NCI-H1092 treated with DMSO at 0.1 percent for 48 hours (cell line): ENCODE data around the gene HLF.

ENCODE experiments used
- DNase-seq: peaks from one replicate; lab custom pipeline; 2025; lab: John Stamatoyannopoulos, UW

The HLF gene

GRCh38 chr17:55290492-55291113 lies 25.8 kb downstream of the HLF start:
- no peak for DNase-seq

DNA sequence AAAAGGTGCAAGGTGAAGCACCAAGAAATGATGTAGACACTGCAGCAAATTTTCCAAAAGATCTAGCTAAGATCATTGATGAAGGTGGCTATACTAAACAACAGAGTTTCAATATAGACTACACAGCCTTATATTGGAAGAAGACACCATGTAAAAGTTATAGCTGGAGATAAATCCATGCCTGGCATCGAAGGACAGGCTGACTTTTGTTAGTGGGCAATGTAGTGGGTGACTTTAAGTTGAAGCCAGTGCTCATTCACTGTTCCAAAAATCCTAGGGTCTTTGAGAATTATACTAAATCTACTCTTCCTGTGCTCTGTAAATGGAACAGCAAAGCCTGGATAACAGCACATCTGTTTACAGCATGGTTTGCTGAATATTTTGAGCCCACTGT lies 26.4 kb downstream of the HLF start:
- DNase-seq, result no peak

DNA sequence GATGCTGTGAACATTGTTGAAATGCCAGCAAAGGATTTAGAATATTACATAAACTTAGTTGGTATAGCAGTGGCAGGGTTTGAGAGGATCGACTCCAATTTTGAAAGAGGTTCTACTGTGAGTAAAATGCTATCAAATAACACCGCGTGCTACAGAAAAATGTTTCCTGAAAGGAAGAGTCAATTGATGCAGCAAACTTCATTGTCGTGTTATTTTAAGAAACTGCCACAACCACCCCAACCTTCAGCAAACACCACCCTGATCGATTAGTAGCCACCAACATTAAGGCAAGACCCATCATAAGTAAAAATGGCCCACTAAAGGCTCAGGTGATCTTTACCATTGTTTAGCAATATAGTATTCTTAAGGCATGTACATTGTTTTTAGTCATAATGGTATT lies 27.3 kb downstream of the HLF start:
- no peak for DNase-seq

- no peak for DNase-seq
Observed at GRCh38 chr17:55294042-55294751, 29.4 kb downstream of the HLF start.

- peak; percentile 59 for DNase-seq
Observed at GRCh38 chr17:55295411-55296170, 30.8 kb downstream of the HLF start.

DNA sequence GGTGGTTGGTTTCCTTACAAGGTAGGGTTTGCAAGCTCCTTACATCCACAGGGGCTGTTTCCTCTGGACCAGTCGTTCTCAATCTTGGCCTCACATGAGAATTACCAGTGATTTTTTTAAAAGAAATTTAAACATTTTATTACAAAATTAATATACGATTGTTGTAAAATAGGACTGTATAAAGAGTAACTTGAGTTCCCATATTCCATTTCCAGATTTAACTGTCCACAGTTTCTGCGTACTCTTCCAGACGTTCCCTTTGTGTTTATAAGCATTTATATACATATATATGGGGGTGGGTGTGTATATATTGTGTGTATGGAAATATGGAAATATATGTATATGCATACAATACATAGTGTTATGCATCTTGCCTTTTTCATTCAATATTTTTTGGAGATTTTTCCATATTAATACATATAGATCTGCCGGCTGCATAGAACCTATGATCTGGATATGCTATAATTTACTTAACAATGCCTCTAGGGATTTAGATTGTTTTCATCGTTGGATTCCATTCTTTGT lies 31.5 kb downstream of the HLF start:
- no peak for DNase-seq

GRCh38 chr17:55296699-55297098 lies 31.9 kb downstream of the HLF start:
- no peak for DNase-seq

DNA sequence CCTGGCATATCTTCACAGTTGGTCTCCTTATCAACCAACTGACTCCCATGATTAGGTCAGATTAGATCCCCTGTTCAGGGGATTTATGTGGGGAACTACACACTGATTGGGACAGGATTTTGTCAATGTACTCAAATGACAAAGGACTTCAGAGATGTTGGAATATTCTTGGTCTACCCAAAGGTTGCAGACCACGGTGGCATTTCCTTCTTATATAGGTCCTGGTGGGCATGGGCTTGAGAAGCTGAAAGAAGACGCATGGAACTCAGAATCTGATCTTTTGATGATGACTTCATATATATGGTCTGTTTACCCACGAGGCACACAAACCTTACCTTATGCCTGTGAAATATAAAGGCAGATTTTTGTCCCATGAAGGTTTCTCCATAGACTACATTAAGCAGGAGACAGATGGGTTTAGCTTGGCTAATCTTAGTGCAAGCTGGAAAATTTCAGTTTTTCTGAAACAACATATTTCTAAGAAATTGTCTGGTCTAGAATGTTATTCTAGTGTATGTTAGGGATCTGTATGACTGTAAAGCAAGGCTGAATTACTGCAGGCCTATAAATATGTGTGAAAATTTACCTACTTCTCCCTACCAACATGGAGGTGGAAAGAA lies 33.5 kb downstream of the HLF start:
- no peak for DNase-seq

DNA sequence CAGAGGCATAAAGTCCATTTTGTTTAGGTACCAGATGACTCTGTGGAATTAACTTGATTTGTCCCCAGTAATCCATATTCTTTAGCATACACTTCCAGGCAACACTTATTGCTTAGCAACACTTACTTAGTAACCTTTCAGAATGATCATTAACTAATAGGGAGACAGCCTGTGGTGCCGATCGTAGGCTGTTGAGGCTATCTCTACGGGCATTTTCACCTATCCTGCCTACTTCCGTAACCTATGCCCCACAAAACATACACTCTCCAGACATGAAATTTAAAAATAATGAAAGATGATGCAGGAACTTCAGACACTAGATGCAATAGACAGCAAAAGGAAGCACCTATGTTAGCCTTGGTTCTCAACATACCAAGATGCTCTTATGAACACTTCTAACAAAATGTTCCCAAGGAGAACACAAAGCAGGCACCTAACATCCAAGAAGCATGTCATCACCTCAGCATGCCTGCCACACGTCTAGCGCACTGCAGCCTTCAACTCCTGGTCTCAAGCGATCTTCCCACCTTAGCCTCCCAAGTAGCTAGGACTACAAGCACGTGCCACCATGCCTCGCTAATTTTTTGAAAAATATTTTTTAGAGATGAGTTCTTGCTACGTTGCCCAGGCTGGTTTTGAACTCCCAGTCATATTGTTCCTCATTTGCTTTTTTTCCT lies 34.5 kb downstream of the HLF start:
- DNase-seq, result no peak

- DNase-seq, result no peak
Observed at GRCh38 chr17:55299890-55300289, 35.1 kb downstream of the HLF start.

- DNase-seq, result no peak
Observed at GRCh38 chr17:55300479-55301290, 35.9 kb downstream of the HLF start.

DNA sequence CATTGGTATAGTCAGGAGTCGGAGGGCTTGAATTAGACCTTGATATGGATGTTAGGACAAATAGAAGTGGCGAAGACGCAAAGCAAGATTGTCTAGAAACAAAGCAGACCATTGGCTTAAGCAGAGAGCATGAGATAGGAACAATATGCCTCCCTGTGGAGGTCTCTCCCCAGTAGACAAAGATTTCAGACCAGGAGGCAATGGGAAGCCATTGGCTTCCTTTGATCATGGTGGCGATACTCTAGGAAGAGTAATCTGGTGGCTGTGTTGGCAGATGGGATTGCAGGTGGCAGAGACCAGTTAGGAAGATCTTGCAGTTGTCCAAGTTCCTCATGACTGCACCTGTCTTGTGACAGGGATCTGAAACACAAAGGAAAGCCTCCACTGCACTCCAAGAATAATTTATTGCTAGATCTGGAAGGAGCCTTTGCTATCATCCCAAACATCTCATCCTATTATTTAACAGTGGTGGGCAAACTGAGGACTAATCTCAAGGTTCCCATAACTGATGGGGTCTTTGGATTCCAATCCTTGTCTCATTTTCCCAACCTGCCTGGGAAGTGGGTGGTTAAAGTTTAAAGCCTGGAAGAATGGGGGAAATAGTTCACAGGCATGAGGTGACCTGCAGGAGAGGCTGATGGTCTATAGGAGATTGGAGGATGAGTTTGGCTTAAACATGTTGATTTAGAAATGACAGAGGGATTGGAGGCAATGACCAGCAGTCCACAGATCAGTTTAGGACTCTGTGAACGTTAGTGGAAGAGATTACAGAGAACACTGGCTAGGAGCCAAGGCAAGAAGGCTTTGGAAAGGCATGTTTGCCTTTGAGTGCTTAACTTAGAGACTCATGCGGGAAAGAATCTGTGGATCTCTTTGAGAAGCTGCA lies 37.0 kb downstream of the HLF start:
- no peak for DNase-seq

GRCh38 chr17:55302407-55302787 lies 37.6 kb downstream of the HLF start:
- no peak for DNase-seq

DNA sequence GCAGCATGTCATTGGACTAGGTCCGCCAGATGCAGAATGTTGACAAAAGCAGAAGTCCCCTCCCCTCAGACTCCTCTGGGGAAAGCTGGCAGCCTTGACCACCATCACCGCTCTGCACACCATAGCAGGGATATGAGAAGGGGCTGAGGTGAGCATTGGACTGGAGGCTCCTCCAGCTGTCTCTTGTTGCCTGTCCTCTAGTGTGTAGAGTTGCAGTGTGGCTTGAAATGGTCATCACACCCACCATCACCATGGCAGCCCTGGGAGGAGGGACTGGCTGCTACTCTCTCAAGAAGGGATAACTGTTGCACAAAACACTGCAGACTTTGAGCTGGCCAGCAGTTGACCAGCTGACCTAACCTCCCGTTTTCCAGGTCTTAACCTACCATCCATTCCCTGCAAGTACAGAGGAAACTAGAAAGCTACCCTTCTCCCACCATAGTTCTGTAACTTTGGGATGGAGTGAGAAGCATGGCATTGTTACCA lies 38.3 kb downstream of the HLF start:
- DNase-seq, result no peak

GRCh38 chr17:55303701-55304145 lies 39.0 kb downstream of the HLF start:
- DNase-seq, result no peak

DNA sequence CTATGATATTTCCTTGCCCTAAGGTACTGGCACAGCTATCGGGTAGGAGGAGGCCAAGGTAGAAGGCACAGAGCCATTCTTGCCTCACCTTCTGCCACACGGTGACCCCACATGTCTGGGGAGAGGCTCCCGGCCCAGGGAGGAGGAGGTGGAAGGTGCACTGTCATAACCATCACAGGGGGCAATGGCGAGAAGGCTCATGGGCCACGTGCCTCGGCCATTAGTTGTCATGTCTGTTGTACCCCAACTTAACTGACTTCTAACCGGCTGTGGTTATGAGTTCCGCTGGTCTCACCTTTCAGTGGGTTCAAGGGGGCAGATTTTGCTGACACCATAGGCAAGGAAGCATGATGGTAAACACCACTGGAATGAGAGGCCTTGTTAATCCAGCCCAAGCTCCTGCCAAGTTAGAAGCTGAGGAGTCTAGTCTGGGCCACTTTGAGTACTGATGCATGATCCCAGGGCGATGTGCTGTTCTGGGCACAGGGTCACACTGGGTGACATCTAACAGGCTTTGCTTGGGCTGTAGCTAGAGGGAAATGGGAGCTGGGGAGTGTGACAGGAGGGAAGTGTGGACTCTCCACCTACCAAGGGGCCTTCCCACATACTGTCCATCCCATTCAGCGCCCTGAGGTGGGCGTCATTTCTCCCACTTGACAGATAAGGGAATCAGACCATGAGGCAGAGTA lies 39.6 kb downstream of the HLF start:
- no peak for DNase-seq

DNA sequence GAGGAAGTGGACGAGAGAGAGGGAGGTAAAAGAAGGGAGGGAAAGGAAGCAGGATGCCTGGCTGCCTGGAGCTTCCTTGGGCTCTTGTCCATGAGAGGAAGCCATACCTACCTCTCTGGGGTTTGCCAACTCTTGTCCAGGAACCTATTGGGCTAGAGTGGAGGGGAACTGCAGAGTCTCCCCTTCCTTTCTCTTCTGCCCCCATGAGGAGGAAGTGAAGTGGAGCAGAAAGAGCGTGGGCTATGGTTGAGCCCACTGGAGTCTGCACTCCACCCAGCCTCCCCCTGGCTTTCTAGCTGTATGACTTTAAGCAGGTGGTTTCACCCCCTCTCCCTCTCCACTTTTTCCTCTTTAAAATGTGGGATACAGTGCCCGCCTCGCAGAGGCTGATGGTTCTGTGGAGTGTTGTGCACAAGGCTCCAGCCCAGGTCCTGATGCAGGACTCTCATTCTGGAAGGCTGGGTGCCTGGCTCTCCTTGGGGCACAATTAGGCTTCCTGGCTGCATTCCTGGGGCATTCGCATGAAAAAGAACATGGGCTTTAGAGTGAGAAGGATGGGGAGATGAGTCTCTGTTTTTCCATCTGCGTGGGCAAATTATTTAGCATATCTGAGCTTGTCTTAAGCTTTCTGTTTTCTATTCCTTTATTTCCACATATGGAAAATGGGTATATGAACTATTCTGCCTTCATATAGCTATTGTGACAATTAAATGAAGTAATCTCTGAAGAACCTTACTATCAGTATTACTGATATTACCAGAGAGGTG lies 40.7 kb downstream of the HLF start:
- no peak for DNase-seq

GRCh38 chr17:55307879-55308278 lies 43.1 kb downstream of the HLF start:
- DNase-seq, result no peak
